Spinal cord (tissue), 10 donors: Measurements from ENCODE around the gene LRTM2. TPM values are rescaled to one million over a fixed set of nuclear protein-coding genes. Genes with fewer than 3 reads are reported as not detected.

Source experiments
- DNase-seq, 6 donors: peaks; one replicate each; pipeline versions ENCODE4 v3.0.0 to v3.0.0-alpha.2; 2013 to 2015; ENCODE audit warnings: low spot score in 6 of 6, low read depth in 4 of 6
- H3K27ac ChIP-seq: one replicate; pipeline ENCODE4 v1.5.1; 2013; ENCODE audit warnings: low read depth, low read length, control low read depth
- H3K27me3 ChIP-seq: one replicate; pipeline ENCODE4 v1.6.1; 2013; ENCODE audit warnings: low read length; ENCODE audit not compliant: control insufficient read depth, insufficient read depth
- H3K36me3 ChIP-seq: one replicate; pipeline ENCODE4 v1.6.1; 2013; ENCODE audit warnings: low read length; ENCODE audit not compliant: control insufficient read depth, insufficient read depth
- H3K4me1 ChIP-seq: one replicate; pipeline ENCODE4 v1.6.1; 2013; ENCODE audit warnings: low read length; ENCODE audit not compliant: control insufficient read depth, insufficient read depth
- H3K4me3 ChIP-seq: one replicate; pipeline ENCODE4 v1.5.1; 2013; ENCODE audit warnings: low read depth, low read length, control low read depth
- H3K9me3 ChIP-seq: one replicate; pipeline ENCODE4 v1.6.1; 2013; ENCODE audit warnings: low read length; ENCODE audit not compliant: control insufficient read depth, insufficient read depth
- WGBS: methylation state at CpG from one replicate; pipeline ENCODE4 v1.1.5; 2013; ENCODE audit warnings: missing lambda C conversion rate; ENCODE audit not compliant: insufficient coverage; 5-methylcytosine and 5-hydroxymethylcytosine counted together
- polyA plus RNA-seq, 2 donors: library from polyadenylated mRNA; unstranded; fragments of 120-200 nt; gene quantifications; one replicate each; pipeline ENCODE4 v1.2.1, GENCODE V29; 2013; ENCODE audit not compliant: insufficient read length in 2 of 2
- total RNA-seq, 2 donors: library from RNA; depleted of rRNA in 1 of 2; stranded (reverse); fragments of 120-200 nt in 1 of 2; fragments of >200 nt in 1 of 2; gene quantifications; one replicate each; pipeline versions ENCODE4 v1.2.3 to v1.2.4, GENCODE V29; 2013 to 2014
- donor health status: healthy.

Gene LRTM2
- total and polyA plus RNA-seq, 4 donors = 1.4 to 9.6 (median 5.3) TPM

DNA sequence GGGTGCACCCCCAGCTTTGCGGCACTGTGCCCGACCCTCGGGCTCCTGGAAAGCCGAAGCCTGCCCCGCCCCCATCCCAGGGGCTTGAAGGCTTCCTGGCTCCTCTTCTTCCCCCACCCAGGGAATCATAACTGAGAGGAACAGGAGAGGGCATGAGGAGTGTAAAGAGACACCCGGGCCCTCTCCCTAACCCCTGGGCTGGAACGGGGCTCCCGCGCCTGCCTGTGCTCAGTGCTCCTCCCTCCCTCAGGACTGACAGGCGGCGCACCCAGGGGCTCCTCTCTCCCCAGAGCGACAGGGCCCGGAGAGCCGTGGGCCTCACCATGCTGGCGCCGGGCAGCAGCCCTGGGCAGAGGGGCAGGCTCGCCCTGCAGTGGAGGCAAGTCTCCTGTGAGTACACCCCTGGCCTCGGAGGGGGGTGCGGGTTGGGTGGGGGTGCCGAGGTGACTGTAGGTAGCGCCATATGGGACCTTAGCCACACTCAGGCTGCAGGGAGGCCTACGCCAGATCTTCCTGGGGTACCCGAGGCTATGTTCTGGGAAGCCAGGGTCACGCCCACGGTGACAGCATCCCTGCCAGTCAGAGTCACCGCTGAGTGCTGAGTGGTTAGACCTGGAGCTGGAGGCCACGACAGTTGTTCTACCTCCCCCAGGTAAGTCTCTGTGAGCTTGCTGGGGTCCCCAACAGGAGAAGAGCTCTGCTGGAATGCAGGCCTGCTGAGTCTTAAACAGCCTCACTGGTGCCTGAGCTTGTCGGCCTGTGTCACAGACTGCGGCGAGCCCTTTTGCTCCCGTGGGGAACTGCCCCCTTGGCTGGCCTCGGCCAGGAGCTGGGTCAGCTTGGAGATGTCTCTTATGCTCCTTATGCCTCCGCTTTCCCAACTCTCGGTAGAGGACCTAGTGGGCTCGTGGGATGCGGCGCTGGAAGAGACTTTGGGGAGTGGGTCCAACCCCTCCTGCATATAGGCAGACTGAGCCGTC, 7.8 kb downstream of the LRTM2 start:
- Histone ChIP-seq H3K4me1 (peaks cover 38% of the 10 kb centered on the region), H3K27me3 (peaks cover 14% of the 10 kb centered on the region), H3K36me3 (peaks cover 39% of the 10 kb centered on the region), H3K9me3 (no peaks in the 10 kb centered on the region), H3K4me3 (no peak overlapping the region), H3K27ac (no peak overlapping the region)
- no peak for DNase-seq
- WGBS = 79% methylated on average over 33 of the region's 38 CpGs

DNA sequence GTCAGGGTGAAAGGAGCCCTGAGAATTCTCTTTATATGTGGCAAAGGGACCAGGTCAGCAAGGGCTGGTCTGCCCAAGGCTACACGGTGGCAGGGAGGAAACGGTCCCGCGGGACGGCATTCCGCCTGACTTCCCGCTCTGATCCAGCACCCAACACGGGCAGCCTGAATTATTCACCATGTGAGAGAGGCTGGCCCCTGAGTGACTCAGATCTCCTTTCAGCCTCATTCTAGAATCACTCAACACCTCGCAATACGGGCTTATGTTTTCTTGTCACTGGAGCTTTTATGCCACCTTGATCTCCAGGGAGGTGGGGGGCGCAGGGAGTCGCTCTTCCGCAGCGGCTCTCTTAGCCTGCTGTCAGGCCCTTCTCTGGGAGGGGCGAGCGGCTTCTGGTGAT, 8.5 kb downstream of the LRTM2 start:
- peaks cover 37% of the 10 kb centered on the region for H3K36me3 ChIP-seq
- no peaks in the 10 kb centered on the region for H3K9me3 ChIP-seq
- WGBS = 77% methylated on average over 12 of the region's 16 CpGs
- H3K27ac ChIP-seq = no peak overlapping the region
- DNase-seq = no peak
- peaks cover 14% of the 10 kb centered on the region for H3K27me3 ChIP-seq
- H3K4me3 ChIP-seq = no peak overlapping the region
- H3K4me1 ChIP-seq = peaks cover 40% of the 10 kb centered on the region

DNA sequence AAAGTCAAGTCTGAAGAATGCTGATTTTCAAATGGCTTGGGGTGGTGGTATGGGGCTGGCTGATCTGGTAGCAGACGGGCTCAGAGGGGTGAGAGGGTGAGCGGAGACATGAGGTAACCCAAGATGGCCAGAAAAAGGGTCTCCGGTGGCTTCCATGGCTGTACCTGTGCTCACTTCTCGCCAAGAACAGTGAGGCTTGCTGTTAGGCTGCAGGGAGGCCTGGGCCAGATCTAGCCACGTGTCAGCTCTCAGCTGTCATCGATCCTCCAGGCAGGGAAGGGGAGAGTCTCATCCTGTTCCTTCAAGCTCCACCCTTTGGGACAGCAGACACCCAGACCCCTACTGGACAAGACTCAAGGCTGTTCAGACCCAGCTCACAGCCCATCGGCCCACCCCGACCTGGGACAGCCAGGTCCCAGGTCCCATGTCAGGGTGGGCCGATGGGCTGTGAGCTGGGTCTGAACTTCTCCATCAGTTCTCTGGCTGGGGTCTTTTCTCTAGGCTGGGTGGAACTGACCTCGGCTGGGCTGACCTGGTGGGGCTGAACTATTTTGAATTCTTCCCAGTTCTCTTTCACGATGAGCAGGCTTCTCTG, 9.0 kb downstream of the LRTM2 start:
- no peak for DNase-seq

DNA sequence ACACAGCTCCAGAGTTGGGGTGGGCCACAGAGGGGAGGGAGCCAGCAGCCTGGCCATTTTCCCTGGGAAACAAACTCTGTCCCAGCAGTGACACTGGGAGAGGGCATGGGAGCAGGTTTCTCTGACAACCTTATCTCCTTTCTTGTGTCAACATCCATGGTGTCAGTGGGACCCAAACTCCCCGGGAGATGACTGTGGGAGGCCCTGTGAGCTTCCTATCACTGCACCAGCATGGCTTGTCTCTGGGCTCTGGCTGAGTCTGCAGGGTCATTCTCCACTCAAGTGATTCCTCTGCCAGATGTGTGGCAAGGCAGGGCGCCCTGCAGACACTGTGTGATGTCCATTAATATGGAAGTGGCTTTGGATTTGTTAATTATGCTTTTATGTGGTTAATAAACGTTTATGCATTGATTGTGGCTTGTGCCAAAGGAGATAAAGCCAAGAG, 10.1 kb downstream of the LRTM2 start:
- Histone ChIP-seq H3K4me3 (no peak overlapping the region), H3K4me1 (peaks cover 45% of the 10 kb centered on the region), H3K9me3 (no peaks in the 10 kb centered on the region), H3K36me3 (peaks cover 50% of the 10 kb centered on the region), H3K27ac (no peak overlapping the region), H3K27me3 (peaks cover 14% of the 10 kb centered on the region)
- DNase-seq = no peak
- 67% methylated on average over 2 of the region's 3 CpGs for WGBS

More for the DNA sequence above, 9.0 kb downstream of the LRTM2 start:
- Histone ChIP-seq H3K4me1 (peaks cover 40% of the 10 kb centered on the region), H3K27ac (no peak overlapping the region), H3K4me3 (no peak overlapping the region), H3K36me3 (peaks cover 40% of the 10 kb centered on the region), H3K9me3 (no peaks in the 10 kb centered on the region), H3K27me3 (peaks cover 14% of the 10 kb centered on the region)
- 90% methylated on average over 11 of the region's 11 CpGs for WGBS

DNA sequence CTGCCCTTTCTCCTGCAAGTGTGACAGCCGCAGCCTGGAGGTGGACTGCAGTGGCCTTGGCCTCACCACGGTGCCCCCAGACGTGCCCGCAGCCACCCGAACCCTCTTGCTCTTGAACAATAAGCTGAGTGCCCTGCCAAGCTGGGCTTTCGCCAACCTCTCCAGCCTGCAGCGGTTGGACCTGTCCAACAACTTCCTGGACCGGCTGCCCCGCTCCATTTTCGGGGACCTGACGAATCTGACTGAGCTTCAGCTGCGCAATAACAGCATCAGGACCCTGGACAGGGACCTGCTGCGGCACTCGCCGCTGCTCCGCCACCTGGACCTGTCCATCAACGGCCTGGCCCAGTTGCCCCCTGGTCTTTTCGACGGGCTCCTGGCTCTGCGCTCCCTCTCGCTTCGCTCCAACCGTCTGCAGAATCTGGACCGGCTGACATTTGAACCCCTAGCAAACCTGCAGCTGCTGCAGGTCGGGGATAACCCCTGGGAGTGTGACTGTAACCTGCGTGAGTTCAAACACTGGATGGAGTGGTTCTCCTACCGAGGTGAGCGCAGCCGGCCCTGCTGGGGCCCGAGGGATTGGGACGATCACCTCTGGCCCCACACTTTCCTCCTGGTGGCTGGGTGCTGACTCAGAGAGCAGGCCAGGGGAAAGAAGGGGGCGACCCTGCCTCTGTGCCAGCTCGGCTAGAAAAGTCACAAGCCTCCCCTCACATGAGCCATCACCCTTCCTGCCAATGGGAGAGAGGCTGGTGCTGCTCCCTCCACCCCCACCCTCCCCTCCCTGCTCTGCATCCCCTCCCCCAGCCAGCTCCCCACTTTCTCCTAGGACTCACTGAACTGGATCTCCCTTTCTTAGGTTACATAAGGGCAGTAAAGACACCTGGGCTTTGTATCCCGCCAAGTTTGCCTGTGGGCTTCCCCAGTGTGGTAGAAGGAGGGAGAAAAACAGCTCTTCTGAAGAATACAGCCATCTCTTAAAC, 10.9 kb downstream of the LRTM2 start:
- H3K9me3 ChIP-seq = no peaks in the 10 kb centered on the region
- H3K27me3 ChIP-seq = peaks cover 14% of the 10 kb centered on the region
- H3K4me3 ChIP-seq = no peak overlapping the region
- H3K27ac ChIP-seq = no peak overlapping the region
- peaks cover 56% of the 10 kb centered on the region for H3K36me3 ChIP-seq
- peak in 1 of 6 donors; percentile 68 for DNase-seq
- 22% methylated on average over 30 of the region's 34 CpGs for WGBS
- peaks cover 53% of the 10 kb centered on the region for H3K4me1 ChIP-seq

DNA sequence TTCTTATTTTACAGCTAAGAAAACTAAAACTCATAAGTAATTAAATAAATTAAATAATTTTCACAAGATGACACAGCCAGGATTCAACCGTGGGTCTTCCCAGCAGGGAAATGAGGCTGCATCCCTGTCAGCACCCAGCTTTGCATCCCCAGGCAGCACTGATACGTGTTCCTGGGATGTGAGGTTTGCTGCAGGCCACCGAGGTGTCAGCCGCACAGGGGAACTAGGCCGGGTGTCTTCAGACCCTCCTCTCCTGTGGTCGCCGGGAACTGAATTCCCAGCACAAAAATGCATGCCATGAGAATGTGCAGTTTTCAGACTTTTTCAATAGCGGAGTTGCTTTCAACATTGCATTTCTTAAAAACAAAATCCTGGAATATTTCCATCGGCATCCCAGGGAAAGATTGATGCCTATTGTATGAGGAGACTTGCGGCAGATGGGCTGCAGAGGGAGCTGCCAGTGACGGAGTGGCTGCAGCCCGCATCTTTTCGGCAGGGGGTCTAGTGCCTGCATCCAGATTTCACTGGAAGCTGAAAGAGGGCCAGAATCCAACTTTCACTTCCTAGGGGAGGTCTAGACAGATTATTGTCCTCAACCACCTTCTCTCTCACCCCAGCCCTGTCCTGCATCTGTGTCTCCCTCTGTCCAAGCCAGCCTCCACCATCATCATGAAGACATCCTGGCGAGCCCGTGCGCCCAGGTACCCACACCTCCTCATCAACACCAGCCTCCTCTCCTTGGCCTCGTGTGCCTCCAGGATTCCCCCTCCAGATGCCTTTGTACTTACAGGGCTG, 12.6 kb downstream of the LRTM2 start:
- WGBS = 44% methylated on average over 14 of the region's 17 CpGs

DNA sequence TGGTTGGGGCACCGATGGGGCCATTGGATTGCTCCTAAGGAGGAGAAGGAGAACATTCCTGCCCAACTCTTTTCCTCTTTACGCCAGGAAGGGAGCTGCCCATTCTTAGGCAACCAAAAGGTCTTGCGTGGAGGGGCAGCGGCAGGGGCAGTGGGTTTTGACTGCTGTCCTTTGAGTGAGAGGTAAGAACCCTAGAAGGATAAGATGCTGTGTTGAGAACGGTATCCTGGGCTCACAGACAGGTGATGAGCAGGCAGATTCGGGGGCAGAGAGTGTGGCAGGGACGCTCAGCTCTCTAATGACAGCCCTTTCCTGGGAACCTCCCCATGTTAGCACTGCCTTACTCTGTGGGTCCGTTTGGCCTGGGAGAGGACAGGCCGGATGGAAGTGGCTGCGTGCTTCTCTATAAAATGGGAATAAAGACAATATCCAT, 13.2 kb downstream of the LRTM2 start:
- no peak for DNase-seq
- WGBS = 91% methylated on average over 8 of the region's 10 CpGs
- H3K9me3 ChIP-seq = no peaks in the 10 kb centered on the region
- H3K27ac ChIP-seq = no peak overlapping the region
- peaks cover 32% of the 10 kb centered on the region for H3K36me3 ChIP-seq
- H3K4me3 ChIP-seq = no peak overlapping the region
- H3K27me3 ChIP-seq = peaks cover 14% of the 10 kb centered on the region
- H3K4me1 ChIP-seq = peaks cover 67% of the 10 kb centered on the region

More for the DNA sequence above, 12.6 kb downstream of the LRTM2 start:
- Histone ChIP-seq H3K27ac (no peak overlapping the region), H3K27me3 (peaks cover 14% of the 10 kb centered on the region), H3K9me3 (no peaks in the 10 kb centered on the region), H3K36me3 (peaks cover 39% of the 10 kb centered on the region), H3K4me3 (no peak overlapping the region), H3K4me1 (peaks cover 61% of the 10 kb centered on the region)
- peak in 2 of 6 donors; percentile 83 to 88 for DNase-seq

DNA sequence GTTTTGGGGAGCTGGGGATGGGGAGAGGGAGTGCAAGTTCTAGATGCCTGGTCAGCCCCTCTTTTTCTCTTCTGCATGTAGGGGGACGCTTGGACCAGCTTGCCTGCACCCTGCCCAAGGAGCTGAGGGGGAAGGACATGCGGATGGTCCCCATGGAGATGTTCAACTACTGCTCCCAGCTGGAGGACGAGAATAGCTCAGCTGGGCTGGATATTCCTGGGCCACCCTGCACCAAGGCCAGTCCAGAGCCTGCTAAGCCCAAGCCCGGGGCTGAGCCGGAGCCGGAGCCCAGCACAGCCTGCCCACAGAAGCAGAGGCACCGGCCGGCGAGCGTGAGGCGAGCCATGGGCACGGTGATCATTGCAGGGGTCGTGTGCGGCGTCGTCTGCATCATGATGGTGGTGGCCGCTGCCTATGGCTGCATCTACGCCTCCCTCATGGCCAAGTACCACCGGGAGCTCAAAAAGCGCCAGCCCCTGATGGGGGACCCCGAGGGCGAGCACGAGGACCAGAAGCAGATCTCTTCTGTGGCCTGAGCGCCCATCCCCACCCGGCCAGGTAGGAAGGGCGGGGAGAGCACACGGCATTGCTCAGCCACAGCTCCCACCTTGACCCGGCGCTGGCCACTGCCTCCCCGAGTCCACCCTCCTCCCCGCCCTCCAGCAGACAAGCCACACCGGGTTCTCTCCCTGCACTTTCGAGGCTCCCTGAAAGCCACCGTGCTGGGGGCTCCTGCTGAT, 14.0 kb downstream of the LRTM2 start:
- DNase-seq = no peak
- H3K4me1 ChIP-seq = peaks cover 67% of the 10 kb centered on the region
- no peak overlapping the region for H3K27ac ChIP-seq
- no peaks in the 10 kb centered on the region for H3K9me3 ChIP-seq
- 90% methylated on average over 30 of the region's 34 CpGs for WGBS
- peaks cover 27% of the 10 kb centered on the region for H3K36me3 ChIP-seq
- H3K4me3 ChIP-seq = no peak overlapping the region
- H3K27me3 ChIP-seq = peaks cover 11% of the 10 kb centered on the region
